ENCODE data around the gene PPM1H.
"Not testable (repeated sequence)": the region's sequence is repeated elsewhere in the genome, so short reads cannot be mapped to it uniquely, and the experiment has no call there.

PPM1H gene

GRCh38 chr12:62943779-62944395 is 8.9 kb upstream of the PPM1H start:
- DNase-seq (ENCODE audit: low spot score) = no peak

DNA sequence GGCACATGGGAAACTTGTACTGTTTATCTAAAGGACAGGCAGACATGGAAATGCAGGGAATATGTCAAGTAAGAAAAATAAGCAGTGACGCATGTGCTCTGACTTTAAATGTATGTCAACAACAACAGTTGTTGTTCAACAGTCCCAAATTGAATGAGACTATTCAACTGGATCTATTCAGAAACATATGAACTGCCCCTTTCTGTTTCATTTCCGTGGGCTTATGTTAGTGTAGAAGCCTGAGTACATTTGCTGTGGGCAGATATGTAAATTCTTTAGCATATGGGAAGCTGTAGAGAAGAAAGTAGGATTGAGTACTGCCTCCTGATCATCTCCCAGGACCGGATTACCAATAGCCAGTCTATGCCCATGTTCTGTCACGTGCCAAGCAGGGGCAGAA is 7.4 kb upstream of the PPM1H start:
- not testable (repeated sequence) for DNase-seq (ENCODE audit: low spot score)

- DNase-seq (ENCODE audit: low spot score) = no peak
Observed at GRCh38 chr12:62934239-62934798, 631 bp downstream of the PPM1H start.

DNA sequence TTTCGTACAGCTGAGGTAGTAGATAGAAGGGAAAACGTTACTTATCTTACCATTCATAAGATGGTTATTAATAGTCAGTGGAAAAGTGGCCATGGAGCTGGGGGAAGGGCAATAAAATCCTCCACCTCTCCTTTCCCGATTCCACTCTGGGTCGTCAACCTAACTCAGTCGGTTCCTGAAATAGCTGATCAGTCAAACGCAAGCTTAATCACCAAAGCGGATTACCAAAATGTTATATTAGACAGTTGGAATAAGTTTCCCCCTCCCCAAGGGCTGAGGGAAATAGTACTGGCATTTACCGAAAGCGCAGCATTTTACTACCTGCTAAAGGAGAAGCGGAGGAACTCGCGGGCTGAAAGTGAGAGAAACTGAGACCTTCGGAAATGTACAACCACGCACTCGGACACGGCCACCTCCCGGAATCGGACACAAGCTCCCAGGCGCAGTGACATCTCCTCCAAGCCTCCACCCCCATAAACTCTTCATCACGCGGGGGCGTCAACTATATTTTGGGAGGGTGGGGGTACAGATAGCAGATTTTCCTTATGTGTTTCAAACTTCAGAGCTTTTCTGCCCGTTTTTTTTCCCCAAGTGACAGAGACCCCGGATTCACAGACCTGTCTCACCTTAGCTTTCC is 1.2 kb downstream of the PPM1H start:
- DNase-seq (ENCODE audit: low spot score) = no peak

DNA sequence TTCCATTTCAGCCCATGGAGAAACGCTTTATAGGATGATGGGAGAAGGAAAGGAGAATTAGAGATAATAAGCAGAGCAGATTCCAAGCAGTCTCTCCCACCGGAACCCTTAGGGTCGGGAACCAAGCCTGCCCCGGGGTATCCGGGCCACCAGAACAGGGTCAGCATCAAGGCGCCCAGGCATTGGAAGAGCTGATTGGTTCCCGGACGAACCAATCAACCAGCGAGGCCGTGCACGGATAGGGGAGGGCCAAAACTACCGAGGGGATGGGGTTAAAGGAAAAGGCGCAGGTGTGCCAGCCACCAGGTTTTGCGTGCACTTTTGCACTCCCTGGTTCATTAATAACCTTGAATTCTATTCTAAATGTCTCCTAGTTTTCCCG is 1.7 kb downstream of the PPM1H start:
- no peak for DNase-seq (ENCODE audit: low spot score)

- DNase-seq (ENCODE audit: low spot score) = no peak
Observed at GRCh38 chr12:62931477-62931876, 3.5 kb downstream of the PPM1H start.

DNA sequence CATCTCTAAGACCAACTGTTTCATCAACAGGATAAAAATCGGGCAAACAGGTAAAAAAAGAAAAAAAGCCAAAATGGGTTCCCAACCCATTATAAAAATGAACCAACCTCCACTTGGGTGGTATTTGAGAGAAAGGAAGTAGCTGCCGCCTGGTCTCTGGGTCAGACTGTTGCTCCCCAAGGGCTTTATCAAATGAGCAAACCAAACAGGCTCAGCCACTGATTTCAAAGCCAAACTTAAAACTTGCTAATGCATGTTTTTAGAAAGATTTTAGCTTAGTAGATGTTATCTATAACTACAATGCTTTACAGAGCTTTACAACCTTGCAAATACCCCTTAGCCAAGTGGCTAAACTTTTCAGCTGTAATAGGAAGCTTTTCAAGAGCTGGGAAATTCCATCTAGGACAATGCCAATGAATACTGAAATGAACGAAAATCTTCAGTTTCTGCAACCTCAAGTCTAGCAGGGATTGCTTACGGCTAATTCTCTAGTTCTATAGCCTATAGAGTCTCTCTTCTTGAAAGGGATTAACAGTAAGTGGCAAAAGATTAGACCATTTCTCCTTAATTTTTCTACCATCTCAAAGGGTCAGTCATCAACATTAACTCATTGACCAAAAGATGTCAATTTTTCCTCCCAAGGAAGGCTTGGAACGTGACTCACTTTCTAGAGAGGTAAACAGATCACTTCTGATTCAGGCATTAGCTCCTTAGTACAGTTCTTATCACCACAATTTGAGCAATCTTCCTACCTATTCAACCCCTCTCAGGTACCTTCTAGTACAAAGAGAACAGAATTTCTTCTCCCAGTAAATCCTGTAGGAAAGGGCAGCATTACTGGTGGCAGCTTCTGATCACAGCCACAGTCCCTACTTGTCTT is 4.2 kb downstream of the PPM1H start:
- DNase-seq (ENCODE audit: low spot score) = no peak

- no peak for DNase-seq (ENCODE audit: low spot score)
Observed at GRCh38 chr12:62928632-62929031, 6.3 kb downstream of the PPM1H start.

DNA sequence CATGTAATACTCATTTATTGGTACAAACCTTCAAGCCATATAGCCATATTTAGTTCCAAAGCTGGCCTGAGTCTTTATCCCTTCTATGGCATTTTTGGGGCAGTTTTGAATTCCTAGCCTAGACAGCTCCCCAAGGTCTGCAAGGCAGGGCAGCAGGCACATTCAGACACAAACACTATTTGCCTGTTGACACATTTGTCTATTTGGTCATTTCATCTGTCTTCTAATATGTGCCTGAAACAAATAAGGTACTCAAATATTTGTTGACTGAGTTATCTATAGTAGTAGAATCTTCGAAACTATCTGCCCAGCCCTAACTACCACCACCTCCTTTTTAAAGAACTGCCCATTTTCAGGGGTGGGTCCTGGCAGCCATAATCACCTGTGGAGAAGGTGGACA is 9.3 kb downstream of the PPM1H start:
- DNase-seq (ENCODE audit: low spot score) = no peak

DNA sequence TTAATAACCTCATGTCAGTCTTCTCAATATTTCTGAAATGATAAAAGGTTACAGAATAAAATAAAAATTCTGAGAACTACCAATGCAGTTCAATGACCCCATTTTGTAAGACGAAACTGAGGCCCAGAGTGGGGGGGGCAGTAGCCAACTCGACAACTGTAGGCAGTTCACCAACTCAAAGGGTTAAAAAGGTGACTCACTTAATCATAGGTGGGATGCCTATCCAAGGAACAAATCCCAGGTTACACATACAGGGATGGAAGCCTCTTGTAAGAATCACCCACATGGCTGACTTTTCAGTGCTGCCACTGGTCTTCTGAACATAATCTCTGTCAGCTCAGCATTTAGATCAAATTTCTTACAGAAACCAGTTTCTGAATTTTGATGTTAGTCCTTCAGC is 10.9 kb downstream of the PPM1H start:
- DNase-seq (ENCODE audit: low spot score) = no peak

GRCh38 chr12:62922539-62922938 is 12.4 kb downstream of the PPM1H start:
- no peak for DNase-seq (ENCODE audit: low spot score)

GRCh38 chr12:62919838-62920237 is 15.1 kb downstream of the PPM1H start:
- DNase-seq (ENCODE audit: low spot score) = no peak

DNA sequence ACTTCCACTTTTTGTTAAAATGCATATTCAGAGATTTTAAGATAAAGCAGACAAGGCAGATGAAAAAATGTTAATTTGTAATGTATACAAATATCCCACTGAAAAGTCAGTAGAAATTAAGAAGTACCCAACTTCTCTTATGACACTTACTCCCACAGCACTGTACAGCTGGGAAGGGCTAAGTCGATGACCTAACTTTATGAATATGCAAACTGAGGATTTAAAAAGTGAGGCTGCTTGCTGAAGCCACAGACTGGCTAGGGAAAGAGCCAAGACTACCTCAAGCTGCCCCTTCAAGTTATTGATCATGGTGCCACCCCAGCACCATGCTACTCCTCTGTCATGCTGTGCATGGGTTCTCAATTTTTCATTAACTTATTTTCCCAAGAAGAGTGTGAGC is 17.0 kb downstream of the PPM1H start:
- DNase-seq (ENCODE audit: low spot score) = no peak

DNA sequence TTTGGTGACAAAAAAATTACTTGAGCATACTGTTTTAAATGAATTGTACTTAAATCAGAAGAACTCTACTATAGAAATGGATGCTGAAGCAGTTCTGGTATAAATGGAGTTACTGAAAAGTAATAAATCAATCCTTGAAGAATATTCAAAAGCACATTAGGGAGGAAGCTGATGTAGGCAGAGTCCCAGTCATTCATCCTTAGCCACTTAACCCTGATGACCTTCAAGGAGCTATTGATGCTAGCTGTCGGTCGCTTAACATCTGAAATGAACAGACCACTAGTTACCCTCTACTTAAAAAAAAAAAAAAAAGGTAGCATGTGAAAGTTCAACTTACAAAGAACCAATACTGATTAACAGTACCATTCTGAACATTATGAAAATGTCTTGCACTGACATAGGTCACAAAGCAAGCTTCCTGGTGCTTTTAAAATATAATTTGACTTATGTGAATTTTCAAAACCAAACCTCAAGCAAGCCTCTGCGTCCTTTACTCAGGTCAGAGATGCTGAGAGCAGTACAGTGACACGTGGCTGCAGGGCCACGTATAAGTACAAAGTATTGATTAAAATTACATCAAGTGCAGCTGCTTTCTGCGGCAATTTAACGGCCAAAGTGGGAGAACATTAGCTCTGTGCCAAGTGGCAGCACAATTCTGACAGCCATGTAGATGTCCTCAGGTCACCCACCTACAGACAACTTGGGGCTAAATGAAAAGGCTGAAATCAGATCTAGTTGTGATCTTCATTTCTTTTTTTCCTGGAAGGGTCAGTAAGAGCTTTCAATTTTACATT is 18.1 kb downstream of the PPM1H start:
- no peak for DNase-seq (ENCODE audit: low spot score)

DNA sequence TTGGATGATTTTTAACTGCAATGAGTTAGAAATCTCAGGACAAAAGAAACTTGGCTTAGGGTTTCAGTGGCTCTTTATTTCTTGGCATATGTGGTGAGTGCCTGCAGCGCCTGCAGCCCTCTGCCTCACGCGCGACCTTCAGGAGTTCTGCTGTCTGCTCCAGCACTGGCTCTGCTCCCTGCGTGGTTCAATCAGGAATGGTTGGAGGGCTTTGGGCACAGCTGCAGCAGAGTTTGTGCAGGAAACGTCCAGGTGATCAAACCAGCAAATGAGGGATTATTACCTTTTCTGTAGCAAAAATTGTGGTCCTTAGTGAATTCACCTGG is 19.8 kb downstream of the PPM1H start:
- no peak for DNase-seq (ENCODE audit: low spot score)

DNA sequence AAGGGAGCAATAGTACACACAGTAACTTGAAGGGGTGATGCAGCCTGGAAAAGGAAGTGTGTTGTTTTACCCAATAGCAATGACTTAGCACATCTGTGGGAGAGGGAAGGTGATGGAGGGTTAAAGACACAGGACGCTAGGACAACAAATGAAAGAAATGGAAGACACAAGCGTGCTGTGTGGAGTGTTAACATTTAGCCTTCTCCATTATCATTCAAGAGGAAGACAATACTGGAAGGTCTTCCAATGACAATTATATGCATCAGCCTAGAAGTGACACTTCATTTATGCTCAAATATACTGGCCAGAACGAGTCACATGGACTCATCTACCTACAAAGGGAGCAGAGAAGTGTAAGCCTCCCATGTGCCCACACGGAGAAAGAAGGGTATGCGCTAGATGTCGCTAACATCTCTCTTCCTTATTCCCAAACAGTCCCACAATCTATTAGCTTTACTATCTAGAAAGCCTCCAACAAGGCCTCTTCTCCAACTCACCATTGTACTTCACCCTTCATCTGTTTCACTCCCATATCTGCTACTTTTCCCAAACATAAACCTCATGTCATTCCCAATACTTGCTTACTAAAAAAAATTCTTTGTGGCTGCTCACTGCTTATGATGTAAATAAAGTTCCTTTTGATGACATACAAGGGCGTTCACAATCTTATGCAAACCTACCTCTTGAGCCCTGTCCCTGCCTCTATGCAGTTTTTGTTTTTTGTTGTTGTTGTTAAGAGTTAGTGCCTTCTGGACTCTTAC is 20.3 kb downstream of the PPM1H start:
- no peak for DNase-seq (ENCODE audit: low spot score)

- DNase-seq (ENCODE audit: low spot score) = no peak
Observed at GRCh38 chr12:62913380-62913779, 21.6 kb downstream of the PPM1H start.

GRCh38 chr12:62912644-62913043 is 22.3 kb downstream of the PPM1H start:
- DNase-seq (ENCODE audit: low spot score) = no peak

GRCh38 chr12:62911286-62911685 is 23.7 kb downstream of the PPM1H start:
- DNase-seq (ENCODE audit: low spot score) = no peak

DNA sequence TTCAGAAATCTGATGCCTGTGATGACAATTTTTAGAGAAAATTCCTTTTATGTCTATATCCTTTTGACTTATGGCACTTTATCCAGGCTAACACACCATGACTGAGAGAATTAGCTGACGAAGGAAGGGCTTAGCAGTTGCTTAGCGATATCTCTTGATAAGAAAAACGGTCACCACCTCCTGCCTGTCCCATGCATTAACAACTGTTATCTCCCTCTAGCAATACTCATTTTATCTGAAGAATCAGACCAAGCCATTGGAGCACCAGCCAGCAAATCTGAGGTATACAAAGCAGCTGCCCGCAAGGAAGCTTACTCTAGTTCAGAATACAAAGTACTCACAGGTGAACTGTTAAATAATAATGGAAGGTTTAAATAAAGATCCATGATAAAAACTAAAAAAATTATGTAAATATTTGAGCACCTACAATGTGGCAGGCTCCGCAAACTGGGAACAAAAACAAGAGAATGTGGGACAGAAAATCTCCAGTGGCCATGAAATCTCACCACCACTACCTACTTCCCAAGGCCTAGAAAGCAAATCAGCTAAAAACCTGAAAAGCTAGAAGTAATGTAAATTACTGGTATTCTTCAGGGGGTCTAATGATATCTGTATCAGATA is 24.3 kb downstream of the PPM1H start:
- no peak for DNase-seq (ENCODE audit: low spot score)

GRCh38 chr12:62909340-62909739 is 25.6 kb downstream of the PPM1H start:
- DNase-seq (ENCODE audit: low spot score) = no peak
